Thymus (tissue), 11 donors: Measurements from ENCODE around the gene OS9. TPM values are rescaled to one million over a fixed set of nuclear protein-coding genes. Genes with fewer than 3 reads are reported as not detected.

Experiments used
- DNase-seq, 9 donors: peaks; one replicate each; pipeline ENCODE4 v3.0.0-alpha.2; 2013; ENCODE audit warnings: low spot score in 9 of 9, low read depth in 6 of 9, missing footprints in 1 of 9
- H3K27ac ChIP-seq, 2 donors: one replicate each; pipeline ENCODE4 v1.5.1; 2013; ENCODE audit warnings: control low read depth in 1 of 2, low read depth in 1 of 2, low read length in 1 of 2, mild to moderate bottlenecking in 1 of 2, moderate library complexity in 1 of 2
- H3K27me3 ChIP-seq, 2 donors: one replicate each; pipeline ENCODE4 v1.5.1; 2013; ENCODE audit warnings: low read length in 1 of 2; ENCODE audit not compliant: control insufficient read depth in 2 of 2, insufficient read depth in 1 of 2
- H3K36me3 ChIP-seq, 2 donors: one replicate each; pipeline ENCODE4 v1.5.1; 2013; ENCODE audit warnings: low read length in 1 of 2, mild to moderate bottlenecking in 1 of 2, moderate library complexity in 1 of 2; ENCODE audit not compliant: control insufficient read depth in 2 of 2, insufficient read depth in 2 of 2
- H3K4me1 ChIP-seq, 2 donors: one replicate each; pipeline ENCODE4 v1.5.1; 2013; ENCODE audit warnings: low read length in 2 of 2; ENCODE audit not compliant: control insufficient read depth in 2 of 2, insufficient read depth in 2 of 2
- H3K4me3 ChIP-seq, 2 donors: one replicate each; pipeline ENCODE4 v1.5.1; 2013; ENCODE audit warnings: low read length in 2 of 2, control low read depth in 1 of 2, mild to moderate bottlenecking in 1 of 2
- H3K9me3 ChIP-seq, 2 donors: one replicate each; pipeline ENCODE4 v1.5.1; 2013; ENCODE audit warnings: low read length in 1 of 2, mild to moderate bottlenecking in 1 of 2; ENCODE audit not compliant: control insufficient read depth in 2 of 2, insufficient read depth in 1 of 2
- WGBS: extraction: QIAGEN DNeasy Blood & Tissue Kit; methylation state at CpG from one replicate; pipeline ENCODE4 v1.1.7; 2013; 5-methylcytosine and 5-hydroxymethylcytosine counted together
- polyA plus RNA-seq: library from polyadenylated mRNA; stranded (reverse); fragments of 200-250 nt; gene quantifications from one replicate; pipeline ENCODE4 v1.2.3, GENCODE V29; 2013
- total RNA-seq: library from RNA; stranded (reverse); fragments of 120-200 nt; gene quantifications from one replicate; pipeline ENCODE4 v1.2.4, GENCODE V29; 2013
- donor health status: healthy.

Gene OS9
- total and polyA plus RNA-seq, 2 donors, result 111 to 166 TPM

DNA sequence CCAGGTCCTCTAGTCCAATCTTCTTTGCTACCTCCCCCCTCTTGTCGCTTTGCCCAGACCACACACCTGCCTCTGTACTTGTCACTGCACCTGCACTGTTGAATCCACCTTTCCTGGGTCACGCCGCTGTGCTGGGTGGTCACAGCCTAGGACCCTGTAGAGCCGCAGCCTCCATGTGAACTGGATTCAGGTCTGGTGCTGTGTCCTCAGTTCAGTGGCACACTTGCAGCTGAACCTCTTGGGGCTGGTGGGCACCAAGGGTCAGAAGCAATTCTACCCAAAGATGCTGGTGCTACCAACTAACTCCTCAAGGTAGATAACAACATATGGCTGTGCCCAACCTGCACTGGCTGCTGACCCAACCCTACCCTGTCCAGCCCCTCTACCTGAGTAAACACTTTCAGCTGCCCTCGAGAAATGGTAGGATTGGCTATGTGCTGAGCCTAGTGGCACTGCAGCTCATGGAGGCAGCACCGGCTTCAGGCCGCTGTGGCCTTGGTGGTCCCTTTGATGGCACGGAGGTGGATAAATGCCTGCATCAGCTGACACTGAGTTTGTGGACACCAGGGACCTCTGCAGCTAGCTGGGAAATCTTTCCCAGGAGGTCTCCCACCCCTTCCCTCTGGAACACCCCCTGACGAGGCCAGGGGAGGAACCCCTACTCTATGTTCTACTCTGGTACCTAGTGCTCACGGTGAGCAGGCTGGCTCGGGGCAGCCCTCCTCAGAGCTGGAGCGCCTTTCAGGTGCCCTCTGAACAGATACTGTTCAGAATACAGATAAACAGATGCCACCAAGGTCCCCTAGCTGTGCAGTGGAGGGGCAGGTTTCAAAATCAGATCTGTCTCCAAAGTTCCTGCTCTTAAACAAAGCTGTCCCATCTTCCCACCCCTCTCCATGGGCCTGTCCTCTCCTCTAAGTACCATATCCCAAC is 30.3 kb downstream of the OS9 start:
- Histone ChIP-seq H3K4me3 (no peak overlapping the region), H3K36me3 (peaks cover 50 to 56% of the 10 kb centered on the region in 2 donors), H3K27ac (no peak overlapping the region), H3K4me1 (no peaks in the 10 kb centered on the region), H3K27me3 (peaks cover 0 to 13% of the 10 kb centered on the region in 2 donors), H3K9me3 (peaks cover 1 to 11% of the 10 kb centered on the region in 2 donors)
- WGBS, result 96% methylated on average over 12 of the region's 12 CpGs
- DNase-seq, result no peak

- H3K4me1 ChIP-seq, result no peaks in the 10 kb centered on the region
- DNase-seq, result no peak
- H3K27me3 ChIP-seq, result peaks cover 0 to 13% of the 10 kb centered on the region in 2 donors
- 89% methylated on average over 11 of the region's 11 CpGs for whole genome bisulfite sequencing
- H3K4me3 ChIP-seq, result no peak overlapping the region
- H3K27ac ChIP-seq, result no peak overlapping the region
- H3K9me3 ChIP-seq, result peaks cover 1 to 11% of the 10 kb centered on the region in 2 donors
- peaks cover 48 to 55% of the 10 kb centered on the region in 2 donors for H3K36me3 ChIP-seq
Observed at GRCh38 chr12:57724936-57725740, 31.2 kb downstream of the OS9 start.

DNA sequence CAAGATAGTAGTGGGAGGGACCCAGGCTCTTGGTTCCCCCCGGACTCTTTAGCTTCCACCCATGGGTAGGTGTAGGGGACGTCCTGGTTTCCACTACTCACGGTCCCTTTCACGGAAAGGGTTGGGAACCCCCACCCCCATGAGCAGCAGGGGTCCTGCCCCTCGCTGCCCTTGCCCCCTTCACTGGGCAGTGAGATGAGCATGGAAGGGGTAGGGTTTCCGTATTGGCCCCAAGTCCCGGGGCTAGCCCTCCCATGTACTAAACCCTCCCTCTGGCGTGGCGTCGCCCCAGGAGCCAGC is 31.9 kb downstream of the OS9 start:
- Histone ChIP-seq H3K9me3 (peaks cover 1 to 11% of the 10 kb centered on the region in 2 donors), H3K4me3 (no peak overlapping the region), H3K27ac (no peak overlapping the region), H3K27me3 (peaks cover 0 to 13% of the 10 kb centered on the region in 2 donors), H3K36me3 (peaks cover 49 to 55% of the 10 kb centered on the region in 2 donors), H3K4me1 (no peaks in the 10 kb centered on the region)
- WGBS, result 91% methylated on average over 10 of the region's 10 CpGs
- DNase-seq, result no peak

DNA sequence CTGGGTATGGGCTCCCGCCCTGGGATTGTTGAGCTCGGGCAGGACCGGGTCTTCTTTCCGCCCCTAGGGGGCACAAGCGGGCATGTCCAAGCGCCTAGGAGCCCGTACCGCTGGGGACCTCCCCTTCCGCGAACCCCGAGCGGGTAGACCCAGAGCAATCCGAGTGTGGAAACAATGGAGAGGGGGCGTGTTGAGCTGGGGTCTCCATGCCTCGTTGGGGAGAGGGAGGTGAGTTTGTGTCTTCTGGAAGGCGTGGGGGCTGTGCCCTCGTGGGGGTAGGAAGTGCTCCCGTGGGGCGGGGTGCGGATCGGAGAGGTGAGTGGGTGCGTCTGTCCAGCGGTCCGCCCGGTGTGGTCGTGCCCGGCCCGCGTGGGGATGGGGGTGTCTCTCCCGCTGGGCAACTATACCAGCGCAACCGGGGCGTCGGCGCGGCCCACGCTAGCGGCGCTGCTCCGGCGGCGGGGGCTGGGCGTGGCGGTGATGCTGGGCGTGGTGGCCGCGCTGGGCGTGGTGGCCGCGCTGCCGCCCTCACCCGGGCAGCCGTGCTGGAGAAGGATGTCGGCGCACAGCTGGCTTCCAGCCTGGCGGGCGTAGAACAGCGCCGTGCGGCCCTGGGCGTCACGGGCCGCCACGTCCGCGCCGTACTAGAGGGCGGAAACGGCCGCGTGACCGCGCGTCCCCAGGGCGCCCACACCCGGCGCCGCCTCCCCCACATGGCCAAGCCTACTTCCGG is 32.4 kb downstream of the OS9 start:
- Histone ChIP-seq H3K4me3 (peak overlapping the region; percentile 11 to 26), H3K27ac (no peak overlapping the region), H3K9me3 (peaks cover 1 to 11% of the 10 kb centered on the region in 2 donors), H3K27me3 (peaks cover 0 to 13% of the 10 kb centered on the region in 2 donors), H3K4me1 (no peaks in the 10 kb centered on the region), H3K36me3 (peaks cover 49 to 56% of the 10 kb centered on the region in 2 donors)
- DNase-seq, result peak in 3 of 9 donors; percentile 37 to 65 (median 50)
- 92% methylated on average over 79 of the region's 79 CpGs for WGBS

- no peaks in the 10 kb centered on the region for H3K4me1 ChIP-seq
- H3K4me3 ChIP-seq, result no peak overlapping the region
- no peak for DNase-seq
- H3K9me3 ChIP-seq, result peaks cover 1 to 11% of the 10 kb centered on the region in 2 donors
- H3K36me3 ChIP-seq, result peaks cover 50 to 57% of the 10 kb centered on the region in 2 donors
- no peak overlapping the region for H3K27ac ChIP-seq
- peaks cover 0 to 13% of the 10 kb centered on the region in 2 donors for H3K27me3 ChIP-seq
- WGBS, result 95% methylated on average over 76 of the region's 76 CpGs
Observed at GRCh38 chr12:57726884-57727757, 33.2 kb downstream of the OS9 start.

- Histone ChIP-seq H3K36me3 (peaks cover 55 to 65% of the 10 kb centered on the region in 2 donors), H3K9me3 (peaks cover 1 to 11% of the 10 kb centered on the region in 2 donors), H3K4me3 (no peak overlapping the region), H3K27ac (no peak overlapping the region), H3K4me1 (no peaks in the 10 kb centered on the region), H3K27me3 (peaks cover 0 to 13% of the 10 kb centered on the region in 2 donors)
- WGBS, result 94% methylated on average over 21 of the region's 21 CpGs
- DNase-seq, result no peak
Observed at GRCh38 chr12:57727758-57728395, 33.9 kb downstream of the OS9 start.

- 88% methylated on average over 5 of the region's 5 CpGs for WGBS
- H3K4me1 ChIP-seq, result no peaks in the 10 kb centered on the region
- H3K36me3 ChIP-seq, result peaks cover 66 to 80% of the 10 kb centered on the region in 2 donors
- no peak overlapping the region for H3K4me3 ChIP-seq
- peaks cover 1 to 11% of the 10 kb centered on the region in 2 donors for H3K9me3 ChIP-seq
- peaks cover 0 to 13% of the 10 kb centered on the region in 2 donors for H3K27me3 ChIP-seq
- DNase-seq, result no peak
- H3K27ac ChIP-seq, result no peak overlapping the region
Observed at GRCh38 chr12:57729321-57729844, 35.5 kb downstream of the OS9 start.
